Loucy (cell line): ENCODE data around the gene YOD1.

Source experiments
- H2AFZ ChIP-seq: fragments of 200-600 bp; sonication (generic); 2 replicates; pipeline ENCODE4 v1.6.0; 2016; ENCODE audit warnings: antibody characterized with exemption, mild to moderate bottlenecking, low read length, moderate library complexity
- H3F3A ChIP-seq: fragments of 200-600 bp; 2 replicates; pipeline ENCODE4 v1.6.0; 2016; ENCODE audit warnings: antibody characterized with exemption, low read depth, mild to moderate bottlenecking
- H3K27me3 ChIP-seq: fragments of 200-600 bp; sonication (generic); 2 replicates; pipeline ENCODE4 v1.6.1; 2014; ENCODE audit warnings: low read length, mild to moderate bottlenecking; ENCODE audit not compliant: insufficient read depth, poor library complexity, severe bottlenecking
- H3K36me3 ChIP-seq: fragments of 200-600 bp; sonication (generic); 2 replicates; pipeline ENCODE4 v1.6.1; 2016; ENCODE audit warnings: low read length; ENCODE audit not compliant: insufficient read depth
- H3K4me1 ChIP-seq: fragments of 200-600 bp; sonication (generic); 2 replicates; pipeline ENCODE4 v1.5.1; 2014; ENCODE audit warnings: low read length, mild to moderate bottlenecking; ENCODE audit not compliant: insufficient read depth, poor library complexity, severe bottlenecking
- H3K4me2 ChIP-seq: fragments of 200-600 bp; sonication (generic); 2 replicates; pipeline ENCODE4 v1.6.0; 2014; ENCODE audit warnings: antibody characterized with exemption, low read length, low read depth, mild to moderate bottlenecking; ENCODE audit not compliant: poor library complexity, severe bottlenecking
- H3K4me3 ChIP-seq: fragments of 200-600 bp; sonication (generic); 2 replicates; pipeline ENCODE4 v1.5.1; 2014; ENCODE audit warnings: low read length, mild to moderate bottlenecking, mixed read lengths; ENCODE audit not compliant: poor library complexity, severe bottlenecking
- H3K79me2 ChIP-seq: fragments of 200-600 bp; sonication (generic); 2 replicates; pipeline ENCODE4 v1.6.1; 2014; ENCODE audit warnings: low read length; ENCODE audit not compliant: insufficient read depth
- H3K9ac ChIP-seq: fragments of 200-600 bp; sonication (generic); 2 replicates; pipeline ENCODE4 v1.6.0; 2014; ENCODE audit warnings: mild to moderate bottlenecking, low read depth, low read length, moderate library complexity; ENCODE audit not compliant: poor library complexity, severe bottlenecking
- H3K9me2 ChIP-seq: fragments of 200-600 bp; sonication (generic); replicated peaks from 2 replicates; pipeline ENCODE4 v1.6.1; 2016; ENCODE audit warnings: low read depth, low read length, mixed read lengths
- H3K9me3 ChIP-seq: fragments of 200-600 bp; sonication (generic); 2 replicates; pipeline ENCODE4 v1.6.1; 2014; ENCODE audit warnings: mild to moderate bottlenecking, antibody characterized with exemption, low read length, low read depth; ENCODE audit not compliant: insufficient read depth
- H4K20me1 ChIP-seq: fragments of 200-600 bp; sonication (generic); 2 replicates; pipeline ENCODE4 v1.6.0; 2014; ENCODE audit warnings: antibody characterized with exemption, low read length, mild to moderate bottlenecking; ENCODE audit not compliant: insufficient read depth, poor library complexity, severe bottlenecking
- CTCF ChIP-seq: fragments of 200-600 bp; sonication (generic); conservative IDR thresholded peaks from 2 replicates; pipeline ENCODE4 v1.5.1; 2014; ENCODE audit warnings: mild to moderate bottlenecking, antibody characterized with exemption, low read length
- EZH2phosphoT487 ChIP-seq: fragments of 200-600 bp; IDR thresholded peaks from 2 replicates; pipeline ENCODE4 v1.6.1; 2018; ENCODE audit warnings: antibody characterized with exemption, mild to moderate bottlenecking, moderate library complexity, borderline replicate concordance

Gene YOD1

GRCh38 chr1:207055386-207056001 lies 4.5 kb upstream of the YOD1 start:
- H3K36me3 ChIP-seq, result no peaks in the 10 kb centered on the region
- no peaks in the 10 kb centered on the region for H3K9me3 ChIP-seq
- H3K9ac ChIP-seq, result no peak overlapping the region
- no peak overlapping the region for H2AFZ ChIP-seq
- H3K79me2 ChIP-seq, result peaks cover 2% of the 10 kb centered on the region; the same call in 1 of the 2 replicates
- no peak overlapping the region for H3K4me3 ChIP-seq
- H3K27me3 ChIP-seq, result no peaks in the 10 kb centered on the region
- no peaks in the 10 kb centered on the region for H4K20me1 ChIP-seq
- H3F3A ChIP-seq, result no peaks in the 10 kb centered on the region
- no peak for TF ChIP-seq CTCF
- no peak for TF ChIP-seq EZH2phosphoT487
- no peak overlapping the region for H3K4me2 ChIP-seq
- H3K9me2 ChIP-seq, result no peaks in the 10 kb centered on the region
- H3K4me1 ChIP-seq, result peaks cover 4% of the 10 kb centered on the region

GRCh38 chr1:207054491-207054890 lies 3.5 kb upstream of the YOD1 start:
- no peak overlapping the region for H3K4me2 ChIP-seq
- no peak overlapping the region for H3K9ac ChIP-seq

GRCh38 chr1:207052911-207053769 lies 2.1 kb upstream of the YOD1 start, which contains the start of gene PFKFB2:
Gene PFKFB2 (plus strand): TSS chr1:207053275. CDS start chr1:207054718, 1,443 bp downstream.
- H4K20me1 ChIP-seq, result peaks cover 5% of the 10 kb centered on the region
- peak within 1 kb of the TSS; percentile 93 for H2AFZ ChIP-seq
- H3K9me3 ChIP-seq, result no peaks in the 10 kb centered on the region
- TF ChIP-seq CTCF, result no peak
- no peak for TF ChIP-seq EZH2phosphoT487
- peaks cover 4% of the 10 kb centered on the region for H3K4me1 ChIP-seq
- H3K27me3 ChIP-seq, result no peaks in the 10 kb centered on the region
- peak within 1 kb of the TSS; percentile 65 for H3K4me2 ChIP-seq
- peaks cover 18% of the 10 kb centered on the region for H3K79me2 ChIP-seq
- H3K36me3 ChIP-seq, result no peaks in the 10 kb centered on the region
- H3K9ac ChIP-seq, result peak within 1 kb of the TSS; percentile 60
- H3K9me2 ChIP-seq, result no peaks in the 10 kb centered on the region
- no peaks in the 10 kb centered on the region for H3F3A ChIP-seq
- H3K4me3 ChIP-seq, result peak within 1 kb of the TSS; percentile 75

More at GRCh38 chr1:207054491-207054890, 3.5 kb upstream of the YOD1 start:
- TF ChIP-seq CTCF (no peak), EZH2phosphoT487 (no peak)
- no peaks in the 10 kb centered on the region for H3K9me2 ChIP-seq
- H3K79me2 ChIP-seq, result peaks cover 10% of the 10 kb centered on the region
- H3K9me3 ChIP-seq, result no peaks in the 10 kb centered on the region
- H3K4me3 ChIP-seq, result no peak overlapping the region
- no peaks in the 10 kb centered on the region for H3F3A ChIP-seq
- H4K20me1 ChIP-seq, result peaks cover 2% of the 10 kb centered on the region
- H3K4me1 ChIP-seq, result peaks cover 4% of the 10 kb centered on the region
- no peak overlapping the region for H2AFZ ChIP-seq
- no peaks in the 10 kb centered on the region for H3K36me3 ChIP-seq
- H3K27me3 ChIP-seq, result no peaks in the 10 kb centered on the region
